Measurements from ENCODE around the gene CSNK1G2. TPM values are rescaled to one million over a fixed set of nuclear protein-coding genes. Genes with fewer than 3 reads are reported as not detected.

CSNK1G2 gene
- total and polyA plus RNA-seq, 8 donors = 30.2 to 210 (median 65.3) TPM

DNA sequence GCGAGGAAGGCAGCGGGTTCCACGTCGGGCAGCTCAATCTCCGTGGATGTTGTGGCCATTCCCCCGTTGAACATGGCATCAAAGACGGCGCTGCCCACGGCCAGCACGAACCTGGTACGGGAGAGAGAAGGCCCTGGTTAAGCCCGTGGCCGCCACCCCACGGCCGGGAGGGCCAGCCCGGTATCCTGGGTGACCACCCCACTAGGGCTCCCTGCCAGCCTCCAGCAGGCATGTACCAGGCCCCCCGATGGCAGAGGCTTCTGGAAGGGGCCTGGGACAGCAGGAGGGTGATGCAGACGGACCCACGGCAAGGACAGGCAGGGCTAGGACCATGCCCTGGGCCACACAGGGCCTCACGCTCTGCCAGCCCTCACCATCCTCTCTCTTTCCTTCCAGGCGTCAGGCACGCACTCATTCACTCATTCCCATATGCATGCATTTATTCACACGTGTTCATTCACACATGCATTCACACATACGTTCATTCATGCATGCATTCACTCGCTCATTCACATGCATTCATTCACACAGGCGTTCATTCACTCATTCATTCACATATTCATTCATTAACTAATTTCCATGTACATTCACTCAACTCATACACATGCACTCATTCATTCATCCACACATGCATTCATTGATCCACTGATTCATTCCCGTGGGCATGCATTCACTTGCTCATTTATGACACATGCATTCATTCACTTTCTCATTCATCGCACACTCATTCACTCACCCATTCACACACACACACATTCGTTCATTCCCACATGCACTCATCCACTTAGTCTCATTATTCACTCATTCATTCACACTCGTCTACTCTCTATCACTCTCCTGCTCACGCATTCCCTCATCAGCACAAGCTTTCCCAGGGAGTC, 56.6 kb downstream of the CSNK1G2 start:
- H3K27me3 ChIP-seq = no peaks in the 10 kb centered on the region
- no peak for TF ChIP-seq POLR2A (IDR thresholded peaks at IDR 0.05)
- no peak for TF ChIP-seq EP300 (IDR thresholded peaks at IDR 0.05)
- TF ChIP-seq POLR2AphosphoS5 (IDR thresholded peaks at IDR 0.05) = no peak
- no peak for TF ChIP-seq CTCF (IDR thresholded peaks at IDR 0.05)
- no peak for DNase-seq
- H3K36me3 ChIP-seq = peaks cover 18 to 89% (median 83%) of the 10 kb centered on the region in 4 donors
- 92 to 95% (median 94%) methylated on average over 21 to 31 of the region's 31 CpGs for WGBS, 5 donors
- intact Hi-C loops (cut with DNase I; ENCODE audit: low total_unique reads) = no loop called here
- H3K4me1 ChIP-seq = no peaks in the 10 kb centered on the region
- no peak overlapping the region for H3K27ac ChIP-seq
- no peaks in the 10 kb centered on the region for H3K9me3 ChIP-seq
- no peak overlapping the region for H3K4me3 ChIP-seq

- intact Hi-C loops (cut with DNase I; ENCODE audit: low total_unique reads) = no loop called here
- Histone ChIP-seq H3K9me3 (no peaks in the 10 kb centered on the region), H3K36me3 (peaks cover 21 to 93% (median 83%) of the 10 kb centered on the region in 4 donors), H3K27ac (no peak overlapping the region), H3K27me3 (no peaks in the 10 kb centered on the region), H3K4me1 (no peaks in the 10 kb centered on the region), H3K4me3 (no peak overlapping the region)
- 93 to 95% (median 94%) methylated on average over 32 to 52 of the region's 52 CpGs for WGBS, 5 donors
- no peak for DNase-seq
- TF ChIP-seq POLR2A (IDR thresholded peaks at IDR 0.05) = no peak
- TF ChIP-seq POLR2AphosphoS5 (IDR thresholded peaks at IDR 0.05) = no peak
- TF ChIP-seq CTCF (IDR thresholded peaks at IDR 0.05) = no peak
- TF ChIP-seq EP300 (IDR thresholded peaks at IDR 0.05) = no peak
Observed at GRCh38 chr19:1998712-1999708, 58.0 kb downstream of the CSNK1G2 start.

GRCh38 chr19:1999856-2000515, 59.0 kb downstream of the CSNK1G2 start:
- Histone ChIP-seq H3K36me3 (peaks cover 21 to 90% (median 76%) of the 10 kb centered on the region in 4 donors), H3K4me1 (no peaks in the 10 kb centered on the region), H3K27me3 (no peaks in the 10 kb centered on the region), H3K4me3 (no peak overlapping the region), H3K9me3 (no peaks in the 10 kb centered on the region), H3K27ac (no peak overlapping the region)
- intact Hi-C loops (cut with DNase I; ENCODE audit: low total_unique reads) = no loop called here
- WGBS, 5 donors = 85 to 94% (median 91%) methylated on average over 25 to 26 of the region's 26 CpGs
- DNase-seq = no peak
- TF ChIP-seq POLR2A (IDR thresholded peaks at IDR 0.05) = no peak
- TF ChIP-seq POLR2AphosphoS5 (IDR thresholded peaks at IDR 0.05) = no peak
- no peak for TF ChIP-seq CTCF (IDR thresholded peaks at IDR 0.05)

GRCh38 chr19:2003874-2004273, 62.9 kb downstream of the CSNK1G2 start:
- Histone ChIP-seq H3K27me3 (no peaks in the 10 kb centered on the region), H3K27ac (no peak overlapping the region), H3K36me3 (peaks cover 10 to 71% (median 49%) of the 10 kb centered on the region in 4 donors), H3K4me3 (no peak overlapping the region), H3K9me3 (no peaks in the 10 kb centered on the region), H3K4me1 (no peaks in the 10 kb centered on the region)
- intact Hi-C loops (cut with DNase I; ENCODE audit: low total_unique reads) = no loop called here
- DNase-seq = no peak
- no peak for TF ChIP-seq CTCF (IDR thresholded peaks at IDR 0.05)
- no peak for TF ChIP-seq EP300 (IDR thresholded peaks at IDR 0.05)
- no peak for TF ChIP-seq POLR2A (IDR thresholded peaks at IDR 0.05)
- no peak for TF ChIP-seq POLR2AphosphoS5 (IDR thresholded peaks at IDR 0.05)
- 83 to 96% (median 95%) methylated on average over 4 of the region's 4 CpGs for WGBS, 5 donors
